ENCODE measurements around the gene ST6GAL1.

GRCh38 chr3:186902154-186902553 is 28.2 kb upstream of the ST6GAL1 start:
- TF ChIP-seq MAX (IDR thresholded peaks at IDR 0.05; ENCODE audit: low read depth), result no peak
- TF ChIP-seq RAD21 (IDR thresholded peaks at IDR 0.05; ENCODE audit: low read length), result no peak
- no peak for TF ChIP-seq CTCF (IDR thresholded peaks at IDR 0.05)
- no peak for TF ChIP-seq REST (IDR thresholded peaks at IDR 0.05; ENCODE audit: low read depth, low read length)
- no peak for TF ChIP-seq FOXM1 (IDR thresholded peaks at IDR 0.05; ENCODE audit: low read depth)
- no peak for TF ChIP-seq USF2 (IDR thresholded peaks at IDR 0.05; ENCODE audit: borderline replicate concordance, low read depth, low read length)

All from SK-N-SH (cell line).